ENCODE data around the gene THSD4.
A peak's percentile ranks its signal among the peaks of the same experiment; 100 is the strongest.
"Not testable (repeated sequence)": the region's sequence is repeated elsewhere in the genome, so short reads cannot be mapped to it uniquely, and the experiment has no call there.

The THSD4 gene

GRCh38 chr15:71385026-71385425 lies 269.8 kb downstream of the THSD4 start:
- no peak for DNase-seq (ENCODE audit: low spot score)

- no peak for DNase-seq (ENCODE audit: low spot score)
Observed at GRCh38 chr15:71385457-71385856, 270.2 kb downstream of the THSD4 start.

DNA sequence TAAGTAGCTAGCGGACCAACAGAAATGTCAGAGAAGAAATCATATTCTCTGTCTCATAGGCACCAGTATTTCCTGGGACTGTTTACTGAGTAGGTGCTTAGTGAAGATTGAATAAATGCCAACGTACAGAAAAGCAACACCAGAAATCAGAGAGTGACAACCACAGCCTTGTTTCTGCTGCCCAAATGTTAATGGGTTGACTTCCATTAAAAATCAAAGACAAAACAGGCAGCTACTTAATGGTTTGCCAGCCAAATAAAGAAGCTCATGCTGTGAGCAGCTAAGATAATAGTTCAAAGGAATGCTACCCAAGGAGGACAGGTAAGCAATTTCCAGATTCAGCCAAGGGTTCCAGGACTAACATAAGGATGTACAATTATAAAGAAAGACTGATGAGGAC lies 270.7 kb downstream of the THSD4 start:
- no peak for DNase-seq (ENCODE audit: low spot score)

DNA sequence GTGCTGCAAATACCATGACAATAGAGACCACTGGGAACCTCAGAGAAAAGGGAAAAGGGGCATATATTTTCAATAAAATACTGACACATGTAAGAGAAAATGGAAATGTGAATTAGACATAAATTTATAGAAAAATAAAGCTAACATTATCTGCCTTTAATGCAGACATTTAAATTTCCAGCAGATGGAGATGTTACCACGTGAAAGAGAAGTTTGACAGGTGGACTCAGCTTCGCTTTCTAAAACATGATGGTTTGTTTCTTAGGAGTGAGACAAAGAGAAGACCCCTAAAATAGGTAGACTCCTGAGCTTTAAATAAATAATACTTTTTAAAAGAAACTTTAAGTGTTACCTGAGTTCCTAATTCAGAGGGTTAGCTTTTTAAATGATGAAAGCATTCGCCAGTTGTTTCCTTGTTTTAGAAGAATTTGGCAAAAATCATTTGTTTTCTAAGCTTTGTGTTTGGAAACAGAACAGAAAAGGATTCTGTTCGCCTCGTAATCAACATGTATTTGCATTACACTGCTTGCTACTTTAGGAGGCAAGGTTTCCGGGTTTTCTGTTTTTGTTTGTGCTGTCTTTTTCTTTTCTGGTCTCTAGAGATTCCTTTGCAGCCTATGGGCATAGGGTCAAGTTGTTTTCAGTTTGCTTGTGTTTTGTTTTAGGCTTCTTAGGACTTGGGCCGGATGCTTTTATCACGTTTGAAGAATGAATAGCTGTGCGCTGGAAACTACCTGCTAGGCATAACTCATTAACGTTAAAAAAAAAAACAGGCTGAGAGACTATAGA lies 271.4 kb downstream of the THSD4 start:
- no peak for DNase-seq (ENCODE audit: low spot score)

- DNase-seq (ENCODE audit: low spot score) = no peak
Observed at GRCh38 chr15:71387810-71388209, 272.5 kb downstream of the THSD4 start.

- no peak for DNase-seq (ENCODE audit: low spot score)
Observed at GRCh38 chr15:71390096-71390495, 274.8 kb downstream of the THSD4 start.

DNA sequence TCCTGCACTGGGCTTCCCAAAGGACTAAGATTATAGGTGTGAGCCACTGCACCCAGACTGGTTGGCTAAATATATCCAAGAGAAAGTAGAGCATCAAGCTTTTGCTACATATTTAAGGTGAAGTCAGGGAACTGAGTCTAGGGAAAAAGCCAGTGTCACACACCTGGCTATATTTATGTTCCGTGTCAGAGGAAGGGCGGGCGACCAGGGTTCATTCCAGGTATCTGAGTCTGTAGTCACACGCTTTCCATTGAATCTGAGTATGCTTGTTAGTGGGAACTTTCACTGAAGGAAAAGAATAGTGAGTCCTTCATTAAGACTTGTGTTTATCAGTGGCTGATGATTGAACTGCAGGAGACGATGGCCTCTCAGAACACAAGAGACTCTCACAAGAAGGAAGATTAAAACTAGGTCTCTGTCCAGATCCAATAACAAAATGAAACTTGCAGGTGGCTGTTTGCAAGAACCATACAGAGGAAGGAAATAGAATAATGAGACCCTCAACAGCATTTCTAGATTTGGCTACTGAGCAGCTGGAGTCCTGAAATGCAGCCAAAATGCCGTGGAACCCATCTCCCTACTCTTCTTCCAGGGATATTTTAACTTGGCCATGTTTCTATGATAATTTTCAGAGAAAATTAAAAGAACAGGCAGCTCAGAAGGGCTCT lies 276.3 kb downstream of the THSD4 start:
- no peak for DNase-seq (ENCODE audit: low spot score)

DNA sequence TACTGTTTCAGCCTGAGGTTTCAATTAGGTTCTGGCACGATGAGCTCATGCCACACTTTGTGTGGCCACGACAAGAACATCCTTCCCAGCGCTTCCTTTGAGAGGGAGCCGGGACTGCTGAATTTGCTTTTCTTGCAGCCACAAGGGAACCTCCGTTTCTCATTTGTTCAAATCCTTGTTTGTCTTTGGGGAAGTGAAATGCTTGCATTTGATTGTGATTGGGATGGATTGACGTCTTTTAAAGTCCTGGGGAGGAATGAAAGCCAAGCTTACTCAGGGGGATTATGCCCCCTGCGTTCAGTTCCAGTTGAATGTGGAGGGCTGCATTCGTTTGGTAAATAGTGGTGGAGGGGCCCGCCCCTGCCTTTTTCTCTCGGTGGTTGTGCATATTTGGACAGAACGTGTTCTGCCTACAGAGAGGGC lies 277.6 kb downstream of the THSD4 start:
- DNase-seq (ENCODE audit: low spot score) = no peak

GRCh38 chr15:71393383-71393782 lies 278.1 kb downstream of the THSD4 start:
- no peak for DNase-seq (ENCODE audit: low spot score)

DNA sequence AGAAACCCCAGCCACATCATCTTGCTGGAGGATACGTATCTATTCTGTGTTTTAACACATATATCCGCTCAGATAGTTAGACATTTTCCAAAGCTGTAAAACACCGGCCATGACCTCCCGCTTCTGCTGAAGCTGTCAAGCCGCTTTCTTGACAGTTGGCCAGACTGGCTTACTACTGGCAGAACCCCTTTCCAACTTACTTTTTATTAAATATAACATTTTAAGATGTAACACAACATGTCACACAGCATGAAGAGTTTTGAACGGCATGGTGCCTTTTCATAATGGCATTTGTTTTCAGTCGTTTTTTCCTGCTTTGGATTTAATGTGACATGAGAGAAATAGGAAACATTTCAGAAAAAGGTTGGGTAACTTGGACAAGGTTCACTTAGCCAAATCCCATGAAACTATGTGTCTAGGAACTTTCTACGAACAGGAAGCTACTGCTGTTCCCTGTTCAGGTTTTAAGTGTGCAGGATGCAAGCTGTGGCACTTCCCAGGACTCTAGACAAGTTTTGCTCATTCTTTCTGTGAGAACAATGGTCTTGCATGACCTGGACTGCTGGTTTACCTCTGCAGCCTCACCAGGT lies 281.4 kb downstream of the THSD4 start:
- DNase-seq (ENCODE audit: low spot score) = no peak

- no peak for DNase-seq (ENCODE audit: low spot score)
Observed at GRCh38 chr15:71397377-71397776, 282.1 kb downstream of the THSD4 start.

DNA sequence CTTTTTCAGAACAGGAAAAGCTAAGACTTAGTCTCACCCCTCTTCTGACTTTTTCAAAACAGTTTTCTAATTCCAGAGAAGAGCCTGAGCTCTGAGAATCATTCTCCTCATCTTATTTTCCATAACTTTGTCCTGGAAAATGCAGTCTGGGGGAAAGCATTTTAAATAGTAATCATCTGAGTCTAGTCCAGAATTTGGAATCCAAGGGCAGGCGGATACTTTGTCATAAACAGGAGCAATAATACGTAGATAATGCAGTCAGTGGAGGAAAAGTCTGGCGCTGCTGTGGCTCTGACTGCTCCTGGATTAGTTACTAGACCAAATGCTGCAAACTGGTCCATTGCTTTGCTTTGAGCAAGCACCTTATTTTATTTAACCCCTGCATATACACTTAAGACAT lies 285.0 kb downstream of the THSD4 start:
- no peak for DNase-seq (ENCODE audit: low spot score)

DNA sequence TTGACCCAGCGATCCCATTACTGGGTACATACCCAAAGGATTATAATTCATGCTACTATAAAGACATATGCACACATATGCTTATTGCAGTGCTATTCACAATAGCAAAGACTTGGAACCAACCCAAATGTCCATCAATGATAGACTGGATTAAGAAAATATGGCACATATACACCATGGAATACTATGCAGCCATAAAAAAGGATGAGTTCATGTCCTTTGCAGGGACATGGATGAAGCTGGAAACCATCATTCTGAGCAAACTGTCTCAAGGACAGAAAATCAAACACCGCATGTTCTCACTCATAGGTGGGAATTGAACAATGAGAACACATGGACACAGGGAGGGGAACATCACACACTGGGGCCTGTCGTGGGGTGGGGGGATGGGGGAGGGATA lies 286.5 kb downstream of the THSD4 start:
- not testable (repeated sequence) for DNase-seq (ENCODE audit: low spot score)

DNA sequence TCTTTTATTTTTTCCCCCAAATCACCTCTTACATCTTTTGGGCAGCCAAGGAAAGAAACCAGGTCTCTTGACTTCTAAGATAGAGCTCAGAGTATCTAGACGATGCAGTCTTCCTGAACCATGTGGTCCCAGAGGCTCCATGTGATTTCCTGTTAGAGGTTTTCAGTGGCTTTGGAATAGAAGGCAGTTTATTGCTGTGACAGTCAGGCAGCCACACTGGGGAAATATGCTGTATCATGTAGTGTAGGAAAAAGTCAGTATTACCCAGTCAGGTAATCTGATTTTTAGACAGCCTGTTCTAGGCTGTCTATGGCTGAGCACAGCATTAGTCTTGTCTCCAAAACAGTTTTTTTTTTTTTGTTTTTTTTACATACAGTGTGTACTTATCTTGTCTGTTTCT lies 294.3 kb downstream of the THSD4 start:
- no peak for DNase-seq (ENCODE audit: low spot score)

- no peak for DNase-seq (ENCODE audit: low spot score)
Observed at GRCh38 chr15:71410347-71410746, 295.1 kb downstream of the THSD4 start.

DNA sequence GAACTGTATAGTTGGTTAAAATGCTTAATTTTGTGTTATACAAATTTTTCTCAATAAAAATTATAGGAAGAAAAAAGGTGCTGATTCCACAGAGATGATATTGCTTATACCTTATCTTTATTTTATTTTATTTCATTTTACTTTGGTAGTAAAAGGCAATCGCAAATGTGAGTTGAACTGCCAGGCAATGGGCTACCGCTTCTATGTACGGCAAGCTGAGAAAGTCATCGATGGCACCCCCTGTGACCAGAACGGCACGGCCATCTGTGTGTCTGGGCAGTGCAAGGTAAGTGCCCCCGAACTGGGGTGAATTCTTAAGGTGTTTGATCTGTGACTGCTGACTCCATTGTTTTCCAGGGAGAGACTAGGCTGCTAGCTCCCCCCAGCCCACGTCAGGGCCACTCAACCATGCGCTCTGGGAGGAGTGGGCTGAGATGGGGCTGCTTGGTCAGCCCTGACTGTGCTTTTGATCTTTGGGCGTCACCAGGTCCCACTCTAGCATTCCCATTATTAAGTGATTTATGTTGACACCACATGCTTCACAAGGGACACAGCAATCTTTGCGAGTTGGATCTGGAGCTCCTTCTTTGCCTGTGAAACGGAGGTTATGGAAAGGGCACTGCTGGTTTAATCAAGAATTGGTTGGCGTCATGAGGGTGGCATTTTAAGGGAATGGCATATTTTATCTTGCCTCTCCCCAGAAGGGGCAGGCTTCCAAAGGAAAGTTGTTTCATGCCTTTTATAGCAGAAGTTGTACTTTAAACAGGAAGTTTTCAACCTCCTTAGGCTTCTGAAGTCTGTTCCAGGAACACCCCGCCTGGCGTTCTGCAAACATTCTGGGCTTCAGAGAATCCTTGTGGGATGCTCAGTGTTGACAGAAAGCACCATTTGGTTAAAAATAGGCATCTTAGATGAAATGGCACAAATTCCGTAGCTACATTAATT lies 296.5 kb downstream of the THSD4 start:
- DNase-seq (ENCODE audit: low spot score) = peak; percentile 67

DNA sequence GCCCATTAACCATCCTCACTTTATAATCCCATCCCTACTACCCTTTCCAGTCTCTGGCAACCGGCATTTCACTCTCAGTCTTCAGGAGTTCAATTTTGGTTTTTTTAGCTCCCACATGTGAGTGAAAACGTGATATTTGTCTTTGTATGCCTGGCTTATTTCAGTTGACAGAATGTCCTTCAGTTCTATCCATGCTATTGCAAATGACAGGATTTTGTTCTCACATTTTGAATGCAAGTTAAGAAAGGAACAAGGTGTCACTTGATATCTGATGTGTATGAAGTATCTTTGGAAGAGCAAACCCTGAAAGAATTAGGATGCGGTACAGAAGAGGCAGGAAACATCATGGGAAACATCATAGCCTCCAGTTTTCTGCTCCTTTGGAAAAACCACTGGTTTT lies 298.1 kb downstream of the THSD4 start:
- no peak for DNase-seq (ENCODE audit: low spot score)

DNA sequence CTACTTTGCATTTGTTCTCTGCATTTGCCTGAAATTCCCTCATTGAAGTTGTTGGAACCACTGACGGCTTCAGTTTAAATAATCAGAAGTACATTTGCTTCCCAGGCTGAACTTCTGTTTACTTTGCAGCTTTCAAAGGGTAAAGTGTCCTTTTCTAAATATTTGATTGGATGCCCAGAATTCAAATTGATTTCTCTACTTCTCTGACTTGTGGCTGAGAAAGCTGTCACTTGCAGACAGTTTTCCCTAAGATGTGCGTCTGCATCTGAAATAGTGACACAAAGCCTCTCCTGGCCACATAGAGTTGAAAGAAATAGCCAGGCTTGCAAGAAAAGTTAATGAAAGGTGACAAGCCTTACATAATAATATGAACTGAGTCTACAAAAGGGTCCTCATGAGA lies 299.6 kb downstream of the THSD4 start:
- DNase-seq (ENCODE audit: low spot score) = no peak

DNA sequence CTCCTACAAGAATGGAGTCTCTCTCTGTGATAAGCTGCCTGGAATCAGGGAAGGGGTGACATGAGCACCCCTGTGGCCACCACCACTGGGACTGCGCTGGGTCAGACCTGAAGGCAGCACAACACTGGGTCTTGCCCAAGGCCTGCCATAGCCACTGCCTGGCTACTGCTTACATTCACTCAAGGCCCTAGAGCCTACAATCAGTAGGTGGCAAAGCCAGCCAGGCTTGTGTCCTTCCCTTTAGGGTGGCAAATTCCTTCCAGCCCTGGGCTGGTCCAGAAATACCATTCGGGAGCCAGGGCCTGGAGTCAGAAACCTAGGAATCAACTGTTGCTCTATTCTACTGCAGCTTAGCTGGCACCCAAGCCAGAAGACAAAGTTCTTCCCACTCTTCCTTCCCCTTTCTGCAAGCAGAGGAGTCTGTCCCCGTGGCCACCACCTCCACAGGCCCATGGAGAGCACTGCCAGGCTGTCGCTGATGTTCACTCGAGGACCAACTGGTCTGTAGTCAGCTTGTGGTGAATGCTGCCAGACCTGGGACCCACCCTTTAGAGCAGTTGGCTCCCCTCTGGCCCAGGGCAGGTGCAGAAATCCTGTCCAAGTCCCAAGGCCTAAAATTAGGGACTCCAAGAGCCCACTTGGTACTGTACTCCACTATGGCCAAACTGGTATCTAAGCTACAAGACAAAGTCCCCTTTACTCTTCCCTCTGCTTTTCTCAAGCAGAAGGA lies 307.4 kb downstream of the THSD4 start:
- DNase-seq (ENCODE audit: low spot score) = no peak

DNA sequence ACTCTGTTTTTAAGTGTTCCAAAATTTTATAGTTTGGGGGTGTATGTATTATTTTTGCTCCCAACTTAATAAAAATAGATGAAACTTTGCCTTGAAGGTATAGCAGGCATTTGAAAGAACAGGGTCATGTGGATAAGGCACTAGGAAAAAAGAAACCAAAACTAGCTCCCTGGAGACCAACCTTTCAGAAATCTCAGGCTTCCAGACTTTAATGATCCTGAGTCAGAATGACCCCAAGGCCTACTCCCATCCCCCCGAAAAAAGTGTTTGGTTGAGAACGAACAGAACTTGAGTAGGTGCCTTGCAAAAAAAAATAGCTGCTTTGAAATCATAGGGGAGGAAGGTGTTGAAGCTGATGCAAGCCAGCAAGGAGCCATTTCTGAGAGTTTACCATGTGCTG lies 309.5 kb downstream of the THSD4 start:
- no peak for DNase-seq (ENCODE audit: low spot score)

- no peak for DNase-seq (ENCODE audit: low spot score)
Observed at GRCh38 chr15:71425388-71425787, 310.1 kb downstream of the THSD4 start.

GRCh38 chr15:71426792-71427191 lies 311.5 kb downstream of the THSD4 start:
- no peak for DNase-seq (ENCODE audit: low spot score)
